OCI-LY1 (cell line): ENCODE measurements around the gene SPATA21.

Source experiments
- CTCF ChIP-seq: fragments of 200-600 bp; sonication (generic), shearing (Covaris generic); IDR thresholded peaks from 2 replicates; pipeline ENCODE4 v1.5.1; 2017; ENCODE audit warnings: mild to moderate bottlenecking, antibody characterized with exemption, low read length, moderate library complexity, mixed read lengths
- EZH2 ChIP-seq: fragments of 200-600 bp; sonication (generic), shearing (Covaris generic); IDR thresholded peaks from 2 replicates; pipeline ENCODE4 v1.8.0; 2017; ENCODE audit warnings: borderline replicate concordance, mixed run types, mild to moderate bottlenecking, antibody characterized with exemption, low read length, moderate library complexity, mixed read lengths

DNA sequence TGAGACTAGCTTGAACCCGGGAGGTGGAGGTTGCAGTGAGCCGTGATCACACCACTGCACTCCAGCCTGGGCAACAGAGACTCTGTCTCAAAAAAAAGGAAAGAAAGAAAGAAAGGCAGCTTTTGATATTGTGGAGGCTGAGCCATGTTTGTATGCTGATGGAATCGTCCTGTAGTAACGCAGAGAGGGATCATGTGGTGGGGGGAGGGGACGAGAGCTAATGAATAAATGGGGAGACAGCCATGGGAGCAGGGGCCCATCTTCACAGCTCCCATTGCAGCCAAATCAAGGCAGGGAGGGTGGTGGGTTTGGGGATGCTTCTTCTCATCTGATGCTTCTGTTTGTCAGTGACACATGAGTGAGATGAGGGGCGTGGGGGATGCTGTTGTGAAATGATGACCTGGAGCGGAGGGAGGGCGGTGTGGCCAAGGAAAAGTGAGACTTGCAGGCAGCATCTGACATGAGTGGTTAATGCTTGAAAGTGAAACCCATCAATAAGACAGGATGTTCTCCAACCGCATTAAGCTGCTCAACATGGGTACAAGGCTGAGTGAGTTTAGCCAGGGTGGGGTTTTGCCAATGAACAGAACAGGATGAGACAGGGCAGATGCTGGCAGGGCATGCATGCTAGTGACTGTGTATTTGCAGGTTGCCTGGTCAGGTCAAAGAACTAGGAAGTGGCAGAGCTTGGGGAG lies 16.7 kb downstream of the SPATA21 start:
- TF ChIP-seq CTCF (no peak), EZH2 (no peak)
